GM21526 (cell line): ENCODE measurements around the gene MAP3K19.
A peak's percentile ranks its signal among the peaks of the same experiment; 100 is the strongest.
"Not testable (repeated sequence)": the region's sequence is repeated elsewhere in the genome, so short reads cannot be mapped to it uniquely, and the experiment has no call there.

Source experiments
- ATAC-seq: cut with Tn5 transposase; IDR thresholded peaks from one replicate; pipeline ENCODE4 v1.9.1; 2021; ENCODE audit warnings: moderate library complexity; ENCODE audit not compliant: unreplicated experiment, low FRiP score

Gene MAP3K19

GRCh38 chr2:134988994-134989605 lies 58.1 kb downstream of the MAP3K19 start:
- ATAC-seq, result no peak

DNA sequence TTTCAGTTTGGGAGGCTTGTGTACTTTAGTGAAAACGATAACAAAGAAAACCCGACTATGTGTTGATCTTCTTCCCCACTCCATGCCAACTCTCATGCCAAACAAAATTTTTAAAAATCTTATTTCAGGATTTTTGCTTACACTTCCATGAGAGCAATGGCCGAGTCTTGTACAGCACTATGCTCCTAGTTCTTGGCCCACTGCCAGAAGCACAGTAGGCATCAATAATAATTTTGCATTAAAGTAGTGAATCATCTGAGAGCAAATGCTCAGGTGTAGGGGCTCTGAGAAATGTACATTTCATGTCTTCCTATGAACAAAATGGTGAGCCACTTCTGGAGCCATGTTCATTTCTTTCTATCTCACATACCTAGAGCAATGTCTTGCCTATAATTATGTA lies 62.2 kb downstream of the MAP3K19 start:
- no peak for ATAC-seq

- ATAC-seq, result no peak
These were observed 64.6 kb downstream of the MAP3K19 start for GRCh38 chr2:134982603-134983002.

DNA sequence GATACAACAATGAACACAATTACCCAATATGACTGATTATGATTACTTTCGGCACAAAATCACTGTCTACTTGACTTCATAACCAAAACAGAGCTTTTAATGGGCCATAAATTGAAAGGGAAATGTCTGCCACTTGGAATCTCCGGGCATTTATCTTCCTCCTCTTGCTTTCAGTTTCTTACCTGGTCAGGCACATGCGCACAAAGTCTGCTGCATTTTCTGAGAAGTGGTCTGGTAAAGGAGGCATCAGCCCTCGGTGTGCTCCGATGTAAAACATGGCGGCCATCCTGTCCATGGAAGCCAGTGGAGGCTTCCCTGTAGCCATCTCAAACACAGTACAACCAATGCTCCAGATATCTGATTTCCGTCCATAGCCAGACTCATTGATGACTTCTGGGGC lies 66.6 kb downstream of the MAP3K19 start:
- ATAC-seq, result no peak

- ATAC-seq, result no peak
These were observed 68.0 kb downstream of the MAP3K19 start for GRCh38 chr2:134979221-134979620.

- ATAC-seq, result not testable (repeated sequence)
These were observed 70.1 kb downstream of the MAP3K19 start for GRCh38 chr2:134977104-134977503.

DNA sequence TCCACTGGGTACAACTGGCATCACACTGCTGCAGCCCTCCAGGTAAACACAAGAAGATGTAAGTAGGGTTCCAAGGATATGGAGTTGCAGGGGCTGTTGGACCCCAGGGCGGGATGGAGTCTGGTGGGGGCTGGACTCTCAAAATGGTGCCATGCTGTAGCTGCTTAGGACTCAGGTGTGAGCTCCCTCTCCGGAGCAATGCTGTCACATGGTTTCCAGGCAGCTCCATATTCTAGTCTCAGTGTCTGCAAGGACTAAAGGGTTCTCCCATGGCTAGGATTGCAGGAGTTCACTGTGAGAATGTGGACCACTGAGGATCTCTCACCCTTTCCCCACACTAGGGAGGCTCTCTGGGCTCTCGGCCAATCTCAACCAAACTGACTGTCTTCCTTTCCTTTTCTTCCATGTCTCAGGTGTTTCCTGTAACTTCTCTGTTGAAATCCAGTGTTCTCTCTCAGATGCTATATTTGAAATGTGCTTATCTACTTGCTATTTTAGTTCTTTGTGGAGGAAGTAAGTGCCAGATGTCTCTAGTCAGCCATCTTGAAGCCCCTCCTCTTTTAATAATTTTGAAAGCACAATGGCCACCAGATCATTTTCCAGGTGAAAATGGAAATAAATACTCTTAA lies 71.1 kb downstream of the MAP3K19 start:
- no peak for ATAC-seq

GRCh38 chr2:134975281-134976009 lies 71.8 kb downstream of the MAP3K19 start:
- ATAC-seq, result no peak

GRCh38 chr2:134973241-134974138 lies 73.8 kb downstream of the MAP3K19 start:
- ATAC-seq, result peak; percentile 79

GRCh38 chr2:134967166-134967565 lies 80.1 kb downstream of the MAP3K19 start:
- not testable (repeated sequence) for ATAC-seq

DNA sequence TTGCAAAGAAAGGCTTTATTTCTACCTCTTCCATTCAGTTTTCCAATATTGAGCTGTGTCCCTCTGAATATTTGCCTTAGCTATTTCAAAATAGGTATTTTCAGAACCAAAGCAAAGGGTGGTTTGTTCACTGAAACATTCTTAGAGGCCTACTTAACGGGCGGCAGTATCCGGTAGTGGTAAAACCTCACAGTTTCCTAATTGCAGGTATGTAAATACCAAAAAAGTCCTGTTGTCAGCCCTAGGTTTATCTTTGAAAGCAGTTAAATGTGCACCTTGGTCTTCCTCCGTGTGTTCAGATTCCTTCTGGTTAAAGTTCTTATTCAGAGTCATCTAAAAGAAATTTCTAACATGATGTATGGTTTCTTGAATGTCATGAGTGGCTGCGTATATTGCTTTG lies 89.8 kb downstream of the MAP3K19 start:
- ATAC-seq, result no peak

DNA sequence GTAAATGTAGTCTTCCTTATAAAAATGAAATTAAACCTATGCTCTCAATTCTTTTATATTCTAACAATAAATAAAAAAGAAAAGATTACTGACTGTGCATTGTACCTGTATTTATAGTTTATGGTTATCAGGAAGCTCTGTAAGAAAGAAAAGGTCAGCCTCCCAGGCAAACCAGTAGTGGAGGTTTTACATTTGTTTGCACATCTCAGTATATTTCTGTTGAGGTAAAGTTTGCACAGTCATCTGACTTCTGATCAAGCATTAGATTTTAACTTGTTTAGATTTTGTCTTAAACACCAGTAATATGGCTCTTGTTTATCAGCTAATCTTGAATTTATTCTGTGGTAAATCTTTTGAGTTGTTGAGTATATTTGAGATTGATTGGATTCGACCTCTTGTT lies 91.5 kb downstream of the MAP3K19 start:
- no peak for ATAC-seq

DNA sequence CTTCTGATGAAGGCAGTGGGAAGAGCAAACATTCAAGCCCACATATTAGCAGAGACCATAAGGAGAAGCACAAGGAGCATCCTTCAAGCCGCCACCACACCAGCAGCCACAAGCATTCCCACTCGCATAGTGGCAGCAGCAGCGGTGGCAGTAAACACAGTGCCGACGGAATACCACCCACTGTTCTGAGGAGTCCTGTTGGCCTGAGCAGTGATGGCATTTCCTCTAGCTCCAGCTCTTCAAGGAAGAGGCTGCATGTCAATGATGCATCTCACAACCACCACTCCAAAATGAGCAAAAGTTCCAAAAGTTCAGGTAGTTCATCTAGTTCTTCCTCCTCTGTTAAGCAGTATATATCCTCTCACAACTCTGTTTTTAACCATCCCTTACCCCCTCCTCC lies 93.2 kb downstream of the MAP3K19 start:
- ATAC-seq, result no peak

DNA sequence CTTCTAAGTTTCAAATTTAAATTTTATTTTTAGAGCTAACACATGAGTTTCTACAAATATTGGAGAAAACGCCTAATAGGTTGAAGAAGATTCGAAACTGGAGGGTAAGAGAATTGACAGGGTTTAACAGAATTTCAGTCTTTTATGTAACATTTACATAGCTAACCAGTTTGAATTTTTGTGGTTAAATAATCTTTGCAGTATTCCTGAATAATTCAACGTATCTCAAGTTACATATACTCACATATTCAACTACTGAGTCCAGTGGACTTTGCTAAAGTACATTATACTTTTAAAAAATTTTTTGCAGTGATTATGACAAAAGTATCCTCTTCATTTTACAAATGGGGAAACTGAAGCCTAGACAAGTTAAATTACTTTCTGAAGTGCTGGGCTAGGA lies 94.6 kb downstream of the MAP3K19 start:
- no peak for ATAC-seq

DNA sequence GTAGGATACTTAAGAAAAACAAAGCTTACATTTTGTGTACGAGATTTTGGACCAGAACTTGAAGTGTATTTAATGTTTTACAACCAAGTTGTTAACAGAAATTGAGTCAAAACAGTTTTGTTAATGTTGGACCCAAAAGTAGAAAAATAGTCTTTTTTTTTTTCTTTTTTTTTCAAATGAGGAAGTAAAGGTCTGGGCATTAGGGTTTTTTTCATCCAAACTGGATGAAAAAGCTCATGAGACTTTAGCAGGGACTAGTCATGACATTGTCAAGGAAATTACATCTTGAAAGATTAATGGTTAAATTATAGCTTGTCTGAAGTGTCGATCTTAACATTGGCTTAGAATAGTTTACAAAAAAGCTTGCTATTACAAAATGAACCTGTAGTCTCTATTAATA lies 96.4 kb downstream of the MAP3K19 start:
- ATAC-seq, result no peak

DNA sequence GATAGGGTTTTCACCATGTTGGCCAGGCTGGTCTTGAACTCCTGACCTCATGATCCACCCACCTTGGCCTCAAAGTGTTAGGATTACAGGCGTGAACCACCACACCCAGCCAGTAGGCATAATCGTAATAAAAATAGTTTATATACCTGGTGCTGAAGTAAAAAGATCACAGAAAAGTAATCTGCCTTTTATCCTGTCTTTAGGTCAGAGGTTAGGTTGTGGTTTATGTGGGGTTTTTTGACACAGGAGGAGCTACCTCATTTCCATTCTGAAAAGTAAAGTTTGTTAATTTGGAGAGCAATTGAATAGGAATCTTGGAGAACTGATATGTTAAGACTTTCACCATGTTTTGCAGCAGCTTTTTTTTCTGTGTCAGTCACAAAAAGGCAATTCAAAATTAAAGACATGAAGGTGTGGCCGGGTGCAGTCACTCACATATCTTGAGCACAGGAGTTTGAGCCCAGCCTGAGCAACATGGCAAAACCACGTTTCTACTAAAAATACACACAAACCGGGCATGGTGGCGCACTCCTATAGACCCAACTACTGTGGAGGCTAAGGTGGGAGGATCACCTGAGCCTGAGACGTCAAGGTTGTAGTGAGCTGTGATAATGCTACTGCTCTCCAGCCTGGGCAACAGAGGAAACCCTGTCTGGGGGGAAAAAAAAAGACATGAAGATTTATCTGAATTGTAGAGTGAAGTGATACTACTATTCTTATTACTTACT lies 97.1 kb downstream of the MAP3K19 start:
- no peak for ATAC-seq

DNA sequence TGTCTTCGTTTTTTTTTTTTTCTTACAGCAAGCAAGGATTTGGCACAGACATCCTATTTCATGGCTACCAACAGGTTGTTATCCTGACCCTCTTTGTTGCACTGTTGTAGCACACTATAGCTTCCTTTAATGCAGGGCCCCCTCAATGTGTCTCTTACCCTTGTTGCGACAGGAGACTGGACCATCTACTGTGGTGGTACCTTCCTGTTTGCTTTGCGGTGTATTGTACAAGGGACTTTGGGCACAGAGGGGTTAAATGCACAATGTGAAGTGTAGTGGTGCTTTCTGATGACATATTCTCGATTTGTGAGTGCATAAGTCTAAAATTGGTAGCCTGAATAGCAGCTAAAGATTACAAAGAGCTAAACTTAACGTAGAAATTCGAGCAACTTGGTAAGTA lies 101.2 kb downstream of the MAP3K19 start:
- ATAC-seq, result no peak

- ATAC-seq, result no peak
These were observed 102.3 kb downstream of the MAP3K19 start for GRCh38 chr2:134944975-134945374.

DNA sequence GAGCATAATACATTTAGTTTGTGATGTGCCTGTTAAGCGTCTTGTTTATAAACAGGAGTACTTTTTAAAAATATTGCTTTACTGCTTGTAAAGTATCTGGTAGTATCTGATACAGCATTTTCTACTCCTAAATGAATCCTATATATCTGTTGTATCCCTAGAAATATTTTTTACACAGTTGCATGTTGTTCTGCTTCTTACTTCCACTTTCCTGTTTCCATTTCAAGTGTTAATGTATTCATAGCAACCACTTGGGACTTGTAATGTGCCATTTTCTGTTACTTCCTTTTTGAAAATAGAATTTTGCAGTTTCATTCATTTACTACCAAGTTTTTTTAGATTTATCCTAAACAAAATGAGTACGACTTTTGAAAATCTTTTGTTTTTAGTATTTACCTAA lies 103.7 kb downstream of the MAP3K19 start:
- ATAC-seq, result peak; percentile 62

DNA sequence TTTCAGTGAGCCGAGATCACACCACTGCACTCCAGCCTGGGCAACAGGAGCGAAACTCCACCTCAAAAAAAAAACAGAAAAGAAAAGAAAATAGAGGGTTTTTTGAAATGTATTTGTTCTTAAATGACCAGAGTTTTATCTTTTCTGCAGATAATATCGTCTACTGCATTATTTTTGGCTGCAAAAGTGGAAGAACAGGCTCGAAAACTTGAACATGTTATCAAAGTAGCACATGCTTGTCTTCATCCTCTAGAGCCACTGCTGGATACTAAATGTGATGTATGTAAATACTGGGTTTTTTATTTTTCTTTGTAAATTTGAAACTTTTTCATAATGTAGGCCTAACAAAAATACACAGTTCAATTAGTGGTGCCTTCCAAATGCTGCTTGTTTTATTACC lies 110.6 kb downstream of the MAP3K19 start:
- ATAC-seq, result no peak
